Right atrium auricular region (tissue), 2 donors: ENCODE measurements around the gene NOTCH2. TPM values are rescaled to one million over a fixed set of nuclear protein-coding genes. Genes with fewer than 3 reads are reported as not detected.

ENCODE experiments used
- DNase-seq: peaks from one replicate; pipeline ENCODE4 v3.0.0-alpha.2; 2019; ENCODE audit warnings: low spot score
- H3K27ac ChIP-seq, 2 donors: fragments of 200-600 bp; sonication (generic); 1 replicate in 1 of 2; 2 replicates in 1 of 2; pipeline ENCODE4 v1.5.1; 2016 to 2019
- H3K27me3 ChIP-seq, 2 donors: fragments of 200-600 bp; sonication (generic); one replicate each; pipeline versions ENCODE4 v1.5.1 to v1.6.0; 2017 to 2019
- H3K36me3 ChIP-seq: fragments of 200-600 bp; sonication (generic); one replicate; pipeline ENCODE4 v1.5.1; 2016
- H3K4me1 ChIP-seq, 2 donors: fragments of 200-600 bp; sonication (generic); one replicate each; pipeline versions ENCODE4 v1.5.1 to v1.6.0; 2017 to 2019
- H3K4me3 ChIP-seq, 2 donors: fragments of 200-600 bp; sonication (generic); 1 replicate in 1 of 2; 2 replicates in 1 of 2; pipeline ENCODE4 v1.5.1; 2017 to 2019; ENCODE audit warnings: mild to moderate bottlenecking in 1 of 2, moderate library complexity in 1 of 2
- H3K9me3 ChIP-seq, 2 donors: fragments of 200-600 bp; sonication (generic); one replicate each; pipeline ENCODE4 v1.5.1; 2019
- total RNA-seq, 2 donors: library from RNA; depleted of rRNA; stranded (reverse); fragments of >200 nt; gene quantifications; one replicate each; pipeline ENCODE4 v1.1.0, GENCODE V29; 2016
- TF ChIP-seq, protein P1 (sequence below), 2 donors: fragments of 200-600 bp; sonication (generic); IDR thresholded peaks; one replicate each; pipeline ENCODE4 v1.5.1; 2019; ENCODE audit warnings: antibody characterized with exemption in 2 of 2

Gene NOTCH2
- total RNA-seq, 2 donors from 2014 or later: 26.7 to 45.9 TPM

DNA sequence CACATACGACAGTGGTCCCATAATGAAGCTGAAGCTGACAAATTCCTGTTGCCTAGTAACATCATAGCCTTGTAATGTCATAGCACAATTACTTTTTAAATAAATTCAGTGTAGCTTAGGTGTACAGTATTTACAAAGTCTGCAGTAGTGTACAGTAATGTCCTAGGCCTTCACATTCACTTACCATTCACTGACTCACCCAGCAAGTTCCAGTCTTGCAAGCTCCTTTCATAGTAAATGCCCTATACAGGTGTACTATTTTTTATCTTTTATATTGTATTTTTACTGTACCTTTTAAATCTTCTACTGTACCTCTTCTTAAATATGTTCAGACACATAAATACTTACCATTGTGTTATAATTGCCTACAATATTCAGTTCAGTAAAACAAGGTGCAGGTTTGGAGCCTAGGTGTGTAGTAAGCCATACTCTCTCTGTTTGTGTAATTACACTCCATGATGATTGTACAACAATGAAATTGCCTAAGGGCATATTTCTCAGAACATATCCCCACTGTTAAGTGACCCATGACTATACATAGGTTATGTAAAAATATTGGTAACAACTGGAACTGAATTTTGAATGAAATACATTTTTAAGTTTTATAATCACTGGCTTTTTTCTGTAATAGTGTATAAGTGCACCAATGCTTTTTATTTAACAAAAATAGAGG lies 139.7 kb downstream of the NOTCH2 start:
- Histone ChIP-seq H3K9me3 (peaks cover 0 to 7% of the 10 kb centered on the region in 2 donors), H3K27ac (no peak overlapping the region), H3K4me3 (no peak overlapping the region), H3K27me3 (no peaks in the 10 kb centered on the region), H3K4me1 (no peaks in the 10 kb centered on the region), H3K36me3 (peaks cover 61% of the 10 kb centered on the region)
- DNase-seq: no peak
- TF ChIP-seq, protein P1, sequence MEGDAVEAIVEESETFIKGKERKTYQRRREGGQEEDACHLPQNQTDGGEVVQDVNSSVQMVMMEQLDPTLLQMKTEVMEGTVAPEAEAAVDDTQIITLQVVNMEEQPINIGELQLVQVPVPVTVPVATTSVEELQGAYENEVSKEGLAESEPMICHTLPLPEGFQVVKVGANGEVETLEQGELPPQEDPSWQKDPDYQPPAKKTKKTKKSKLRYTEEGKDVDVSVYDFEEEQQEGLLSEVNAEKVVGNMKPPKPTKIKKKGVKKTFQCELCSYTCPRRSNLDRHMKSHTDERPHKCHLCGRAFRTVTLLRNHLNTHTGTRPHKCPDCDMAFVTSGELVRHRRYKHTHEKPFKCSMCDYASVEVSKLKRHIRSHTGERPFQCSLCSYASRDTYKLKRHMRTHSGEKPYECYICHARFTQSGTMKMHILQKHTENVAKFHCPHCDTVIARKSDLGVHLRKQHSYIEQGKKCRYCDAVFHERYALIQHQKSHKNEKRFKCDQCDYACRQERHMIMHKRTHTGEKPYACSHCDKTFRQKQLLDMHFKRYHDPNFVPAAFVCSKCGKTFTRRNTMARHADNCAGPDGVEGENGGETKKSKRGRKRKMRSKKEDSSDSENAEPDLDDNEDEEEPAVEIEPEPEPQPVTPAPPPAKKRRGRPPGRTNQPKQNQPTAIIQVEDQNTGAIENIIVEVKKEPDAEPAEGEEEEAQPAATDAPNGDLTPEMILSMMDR (IDR thresholded peaks at IDR 0.05): no peak

DNA sequence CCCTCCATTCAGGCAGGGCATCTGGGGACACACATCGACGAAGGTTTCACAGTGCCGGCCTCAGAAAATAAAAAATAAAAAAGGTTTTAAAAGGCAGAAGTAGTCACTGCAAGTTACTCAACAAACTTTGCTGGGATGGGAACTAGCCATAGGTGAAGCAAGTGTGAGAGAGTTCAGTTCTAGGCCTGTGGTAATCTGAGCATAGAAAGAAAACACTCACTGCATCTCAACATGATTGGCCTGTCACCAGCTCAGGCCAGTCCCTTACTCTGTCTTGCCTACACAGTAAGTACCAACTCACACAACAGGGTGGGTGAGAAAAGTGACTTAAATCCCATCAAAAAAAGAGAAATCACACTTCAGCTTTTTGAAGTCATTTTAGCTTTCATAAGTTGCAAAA lies 142.9 kb downstream of the NOTCH2 start:
- Histone ChIP-seq H3K4me3 (no peak overlapping the region), H3K27me3 (no peaks in the 10 kb centered on the region), H3K27ac (no peak overlapping the region), H3K4me1 (no peaks in the 10 kb centered on the region), H3K36me3 (peaks cover 81% of the 10 kb centered on the region), H3K9me3 (no peaks in the 10 kb centered on the region)
- TF ChIP-seq, protein P1 (IDR thresholded peaks at IDR 0.05): no peak
- DNase-seq: no peak

DNA sequence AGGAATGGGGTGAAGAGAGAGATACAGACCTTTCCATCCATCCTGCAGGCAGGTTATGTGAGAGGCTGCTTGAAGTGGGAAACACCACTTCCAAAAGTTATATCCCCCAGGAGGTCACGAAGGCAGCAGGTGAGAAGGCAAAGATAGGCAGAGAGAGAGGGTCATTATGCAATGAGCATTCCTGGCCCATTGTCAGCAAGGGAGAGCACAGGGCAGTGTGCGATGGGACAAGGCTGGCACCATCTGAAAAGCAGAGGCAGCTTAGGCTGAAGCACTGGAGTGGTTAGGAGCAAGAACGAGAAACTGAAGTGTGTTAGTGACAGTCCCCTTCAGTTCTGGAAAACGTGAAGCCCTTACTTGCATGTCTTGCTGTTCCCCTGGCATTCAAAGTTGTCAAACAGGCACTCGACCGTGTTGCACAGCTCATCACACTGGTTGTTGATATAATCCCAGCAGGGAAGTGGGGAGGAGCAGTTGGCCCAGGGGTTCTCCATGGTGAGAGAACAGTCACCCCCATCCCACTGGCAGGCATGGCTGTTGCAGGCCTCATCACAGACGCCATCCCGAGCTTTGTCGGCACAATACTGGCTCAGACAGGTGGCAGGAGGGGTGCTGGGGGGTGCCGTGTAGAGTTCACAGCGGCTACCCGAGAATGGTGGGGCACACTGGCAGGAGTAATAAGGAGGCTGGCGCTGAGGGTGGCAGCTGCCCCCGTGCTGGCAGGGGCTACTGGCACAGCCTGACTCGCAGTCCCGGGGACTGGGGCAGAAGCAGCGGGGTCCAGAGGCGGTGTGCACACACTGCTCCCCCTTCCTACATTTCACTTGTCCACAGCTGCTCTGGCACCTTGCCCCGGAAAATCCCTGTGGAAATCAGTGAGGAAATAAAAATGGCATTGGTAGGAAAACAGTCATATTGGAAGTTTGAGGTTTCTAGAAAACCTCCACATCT lies 144.2 kb downstream of the NOTCH2 start:
- Histone ChIP-seq H3K27ac (no peak overlapping the region), H3K4me1 (no peaks in the 10 kb centered on the region), H3K27me3 (no peaks in the 10 kb centered on the region), H3K9me3 (no peaks in the 10 kb centered on the region), H3K4me3 (no peak overlapping the region), H3K36me3 (peaks cover 94% of the 10 kb centered on the region)
- TF ChIP-seq, protein P1 (IDR thresholded peaks at IDR 0.05): no peak
- DNase-seq: no peak

GRCh38 chr1:119920104-119920968 lies 149.1 kb downstream of the NOTCH2 start:
- no peaks in the 10 kb centered on the region for H3K4me1 ChIP-seq
- no peak overlapping the region for H3K27ac ChIP-seq
- peaks cover 99% of the 10 kb centered on the region for H3K36me3 ChIP-seq
- H3K4me3 ChIP-seq: no peak overlapping the region
- no peaks in the 10 kb centered on the region for H3K9me3 ChIP-seq
- TF ChIP-seq, protein P1 (IDR thresholded peaks at IDR 0.05): no peak
- H3K27me3 ChIP-seq: no peaks in the 10 kb centered on the region
- no peak for DNase-seq

DNA sequence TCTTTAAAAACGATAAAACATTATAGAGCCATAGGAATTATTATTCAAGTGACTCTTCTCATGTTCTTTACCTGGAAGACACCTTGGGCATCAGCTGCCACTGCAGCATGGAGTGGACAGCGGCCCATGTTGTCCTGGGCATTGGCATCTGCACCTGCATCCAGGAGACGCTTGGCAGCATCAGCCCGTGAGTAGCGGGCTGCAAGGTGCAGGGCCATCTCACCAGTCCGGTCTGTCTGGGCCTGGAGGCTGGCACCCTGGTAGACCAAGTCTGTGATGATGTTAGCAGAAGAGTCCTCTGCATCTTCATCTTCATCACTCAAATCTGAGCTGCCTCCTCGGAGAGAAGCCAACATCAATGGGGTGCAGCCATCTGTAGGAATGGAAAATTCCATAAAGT lies 150.2 kb downstream of the NOTCH2 start:
- Histone ChIP-seq H3K27me3 (no peaks in the 10 kb centered on the region), H3K4me3 (no peak overlapping the region), H3K27ac (no peak overlapping the region), H3K4me1 (no peaks in the 10 kb centered on the region), H3K9me3 (no peaks in the 10 kb centered on the region), H3K36me3 (peaks cover 99% of the 10 kb centered on the region)
- TF ChIP-seq, protein P1 (IDR thresholded peaks at IDR 0.05): no peak
- no peak for DNase-seq
